OCI-LY1 (cell line): ENCODE results near the gene MYCBP.

Experiments
- H2AFZ ChIP-seq: fragments of 200-600 bp; sonication (generic), shearing (Covaris generic); 2 replicates; pipeline ENCODE4 v1.6.0; 2014; ENCODE audit warnings: antibody characterized with exemption, mild to moderate bottlenecking, low read length
- H3F3A ChIP-seq: fragments of 200-600 bp; sonication (generic), shearing (Covaris generic); 2 replicates; pipeline ENCODE4 v1.6.0; 2014; ENCODE audit warnings: mild to moderate bottlenecking, antibody characterized with exemption, low read length, moderate library complexity; ENCODE audit not compliant: insufficient read depth
- H3K27ac ChIP-seq: fragments of 200-600 bp; sonication (generic); 2 replicates; pipeline ENCODE4 v1.5.1; 2014; ENCODE audit warnings: low read length, mixed run types, mild to moderate bottlenecking, low read depth; ENCODE audit not compliant: poor library complexity, severe bottlenecking
- H3K27me3 ChIP-seq: fragments of 200-600 bp; sonication (generic); 2 replicates; pipeline ENCODE4 v1.6.0; 2014; ENCODE audit warnings: antibody characterized with exemption, mild to moderate bottlenecking, low read length, moderate library complexity; ENCODE audit not compliant: insufficient read depth
- H3K36me3 ChIP-seq: fragments of 200-600 bp; sonication (generic); 2 replicates; pipeline ENCODE4 v1.6.1; 2014; ENCODE audit warnings: mild to moderate bottlenecking, antibody characterized with exemption, low read length, moderate library complexity, mixed read lengths; ENCODE audit not compliant: insufficient read depth
- H3K4me1 ChIP-seq: fragments of 200-600 bp; sonication (generic); 2 replicates; pipeline ENCODE4 v1.5.1; 2014; ENCODE audit warnings: mild to moderate bottlenecking, low read length, moderate library complexity; ENCODE audit not compliant: insufficient read depth, severe bottlenecking
- H3K4me2 ChIP-seq: fragments of 200-600 bp; sonication (generic), shearing (Covaris generic); 2 replicates; pipeline ENCODE4 v1.6.1; 2014; ENCODE audit warnings: low read length
- H3K4me3 ChIP-seq: fragments of 200-600 bp; sonication (generic); 2 replicates; pipeline ENCODE4 v1.5.1; 2014; ENCODE audit warnings: low read length, low read depth, mild to moderate bottlenecking, mixed read lengths; ENCODE audit not compliant: poor library complexity, severe bottlenecking
- H3K79me2 ChIP-seq: fragments of 200-600 bp; shearing (Covaris generic); 2 replicates; pipeline ENCODE4 v1.6.1; 2016; ENCODE audit warnings: mixed run types, low read length, mixed read lengths; ENCODE audit not compliant: insufficient read depth
- H3K9ac ChIP-seq: fragments of 200-600 bp; sonication (generic), shearing (Covaris generic); 2 replicates; pipeline ENCODE4 v1.6.1; 2014; ENCODE audit warnings: mild to moderate bottlenecking, low read length, mixed read lengths
- H3K9me2 ChIP-seq: fragments of 200-600 bp; sonication (generic), shearing (Covaris generic); 2 replicates; pipeline ENCODE4 v1.6.1; 2014; ENCODE audit warnings: low read depth, mild to moderate bottlenecking, low read length, mixed read lengths
- H3K9me3 ChIP-seq: fragments of 200-600 bp; shearing (Covaris generic); 2 replicates; pipeline ENCODE4 v1.6.1; 2014; ENCODE audit warnings: low read length, mixed read lengths
- H4K20me1 ChIP-seq: fragments of 200-600 bp; sonication (generic), shearing (Covaris generic); 2 replicates; pipeline ENCODE4 v1.6.0; 2016; ENCODE audit warnings: mild to moderate bottlenecking, low read length; ENCODE audit not compliant: insufficient read depth
- CTCF ChIP-seq: fragments of 200-600 bp; sonication (generic), shearing (Covaris generic); IDR thresholded peaks from 2 replicates; pipeline ENCODE4 v1.5.1; 2017; ENCODE audit warnings: mild to moderate bottlenecking, antibody characterized with exemption, low read length, moderate library complexity, mixed read lengths
- EZH2 ChIP-seq: fragments of 200-600 bp; sonication (generic), shearing (Covaris generic); IDR thresholded peaks from 2 replicates; pipeline ENCODE4 v1.8.0; 2017; ENCODE audit warnings: borderline replicate concordance, mixed run types, mild to moderate bottlenecking, antibody characterized with exemption, low read length, moderate library complexity, mixed read lengths

Gene MYCBP

GRCh38 chr1:38820860-38821259 lies 52.3 kb downstream of the MYCBP start:
- no peaks in the 10 kb centered on the region for H3K27me3 ChIP-seq
- H4K20me1 ChIP-seq, result no peaks in the 10 kb centered on the region
- no peaks in the 10 kb centered on the region for H3K9me2 ChIP-seq
- no peaks in the 10 kb centered on the region for H3F3A ChIP-seq
- no peak overlapping the region for H3K4me3 ChIP-seq
- H3K9me3 ChIP-seq, result no peaks in the 10 kb centered on the region
- no peak overlapping the region for H2AFZ ChIP-seq
- H3K36me3 ChIP-seq, result no peaks in the 10 kb centered on the region
- H3K27ac ChIP-seq, result no peak overlapping the region
- no peaks in the 10 kb centered on the region for H3K4me1 ChIP-seq
- H3K79me2 ChIP-seq, result no peaks in the 10 kb centered on the region
- H3K9ac ChIP-seq, result no peak overlapping the region
- H3K4me2 ChIP-seq, result no peak overlapping the region
- no peak for TF ChIP-seq EZH2
- TF ChIP-seq CTCF, result no peak

- no peak overlapping the region for H2AFZ ChIP-seq
- no peaks in the 10 kb centered on the region for H3K36me3 ChIP-seq
- H3K4me3 ChIP-seq, result no peak overlapping the region
- no peaks in the 10 kb centered on the region for H3K27me3 ChIP-seq
- no peak overlapping the region for H3K4me2 ChIP-seq
- TF ChIP-seq EZH2, result no peak
- no peak for TF ChIP-seq CTCF
- H3K9ac ChIP-seq, result no peak overlapping the region
- H3K9me3 ChIP-seq, result no peaks in the 10 kb centered on the region
- H3K9me2 ChIP-seq, result no peaks in the 10 kb centered on the region
- H3K79me2 ChIP-seq, result no peaks in the 10 kb centered on the region
- H4K20me1 ChIP-seq, result no peaks in the 10 kb centered on the region
- H3F3A ChIP-seq, result no peaks in the 10 kb centered on the region
- H3K27ac ChIP-seq, result no peak overlapping the region
- no peaks in the 10 kb centered on the region for H3K4me1 ChIP-seq
Measured at GRCh38 chr1:38819516-38819915, 53.6 kb downstream of the MYCBP start.

GRCh38 chr1:38819040-38819439 lies 54.1 kb downstream of the MYCBP start:
- no peaks in the 10 kb centered on the region for H3K9me3 ChIP-seq
- no peak overlapping the region for H3K27ac ChIP-seq
- H3K27me3 ChIP-seq, result no peaks in the 10 kb centered on the region
- no peaks in the 10 kb centered on the region for H3K4me1 ChIP-seq
- no peak overlapping the region for H3K4me3 ChIP-seq
- H3K4me2 ChIP-seq, result no peak overlapping the region
- no peak overlapping the region for H2AFZ ChIP-seq
- H3K79me2 ChIP-seq, result no peaks in the 10 kb centered on the region
- no peak overlapping the region for H3K9ac ChIP-seq
- TF ChIP-seq CTCF (no peak), EZH2 (no peak)
- H3F3A ChIP-seq, result no peaks in the 10 kb centered on the region
- H3K36me3 ChIP-seq, result no peaks in the 10 kb centered on the region
- no peaks in the 10 kb centered on the region for H4K20me1 ChIP-seq
- no peaks in the 10 kb centered on the region for H3K9me2 ChIP-seq
